Endothelial cell of umbilical vein (primary cell): Measurements from ENCODE around the gene DDX49. TPM values are rescaled to one million over a fixed set of nuclear protein-coding genes. Genes with fewer than 3 reads are reported as not detected.

Source experiments
- BruUV-seq: library from RNA; stranded (reverse); fragments of 400-500 nt; replicated peaks from 2 replicates; lab custom pipeline; 2021; lab: Mats Ljungman, UMichigan
- CTCF ChIA-PET: fragments of 300-600, 350-600 bp; sonication (Branson Sonifier 250); formaldehyde crosslinking; loops from one replicate; lab custom pipeline; 2021; ENCODE audit warnings: antibody characterized with exemption, inconsistent platforms; lab: Charles Lee
- POLR2A ChIA-PET: fragments of 300-600, 350-600 bp; sonication (Branson Sonifier 250); formaldehyde crosslinking; loops from one replicate; lab custom pipeline; 2021; ENCODE audit warnings: antibody characterized with exemption, inconsistent platforms; lab: Charles Lee
- DNase-seq: peaks from one replicate; pipeline ENCODE4 v3.0.0-alpha.2; 2011; ENCODE audit warnings: low read depth, low spot score
- FAIRE-seq: peaks from 2 replicates; lab custom pipeline; 2011; peaks lifted over from hg19 to GRCh38; lab: Jason Lieb, UNC
- H2AFZ ChIP-seq: 2 replicates; pipeline ENCODE4 v1.6.0; 2012; ENCODE audit warnings: low read depth, low read length, control low read depth, inconsistent platforms
- H3K27ac ChIP-seq: 2 replicates; pipeline ENCODE4 v1.5.1; 2011; ENCODE audit warnings: low read depth, mild to moderate bottlenecking, control low read depth, low read length, moderate library complexity; ENCODE audit not compliant: insufficient read depth
- H3K27me3 ChIP-seq, 2 experiments: 2 replicates each; pipeline versions ENCODE4 v1.6.0 to v1.6.1; 2011; ENCODE audit warnings: low read length in 2 of 2, mixed read lengths in 1 of 2; ENCODE audit not compliant: control insufficient read depth in 2 of 2, insufficient read depth in 2 of 2
- H3K36me3 ChIP-seq, 2 experiments: 2 replicates in 1 of 2; 3 replicates in 1 of 2; pipeline ENCODE4 v1.5.1; 2011; ENCODE audit warnings: low read length in 2 of 2, mild to moderate bottlenecking in 1 of 2, moderate library complexity in 1 of 2; ENCODE audit not compliant: control insufficient read depth in 2 of 2, insufficient read depth in 2 of 2; ENCODE audit errors: extremely low read depth in 1 of 2
- H3K4me1 ChIP-seq: 3 replicates; pipeline ENCODE4 v1.5.1; 2011; ENCODE audit warnings: mild to moderate bottlenecking, low read length; ENCODE audit not compliant: control insufficient read depth, insufficient read depth; ENCODE audit errors: extremely low read depth
- H3K4me2 ChIP-seq: 2 replicates; pipeline ENCODE4 v1.6.1; 2011; ENCODE audit warnings: low read length, control low read depth, mixed read lengths; ENCODE audit not compliant: insufficient read depth
- H3K4me3 ChIP-seq, 3 experiments: fragments of 200-600 bp in 1 of 3; sonication (generic), shearing (Covaris generic) in 1 of 3; replicated peaks in 1 of 3; 2 replicates each; pipeline ENCODE4 v1.5.1; 2011 to 2016; ENCODE audit warnings: control low read depth in 3 of 3, low read length in 3 of 3, mild to moderate bottlenecking in 2 of 3, inconsistent platforms in 1 of 3, low read depth in 1 of 3, moderate library complexity in 1 of 3; ENCODE audit not compliant: insufficient read depth in 1 of 3
- H3K79me2 ChIP-seq: 2 replicates; pipeline ENCODE4 v1.6.0; 2012; ENCODE audit warnings: low read length, inconsistent platforms; ENCODE audit not compliant: control insufficient read depth, insufficient read depth
- H3K9ac ChIP-seq: replicated peaks from 2 replicates; pipeline ENCODE3; 2011; ENCODE audit warnings: low read length, control low read depth; ENCODE audit not compliant: insufficient read depth; ENCODE audit errors: extremely low read depth
- H3K9me1 ChIP-seq: replicated peaks from 3 replicates; pipeline ENCODE4 v1.6.0; 2011; ENCODE audit warnings: mild to moderate bottlenecking, low read length; ENCODE audit not compliant: control insufficient read depth, insufficient read depth; ENCODE audit errors: extremely low read depth
- H3K9me3 ChIP-seq: replicated peaks from 2 replicates; pipeline ENCODE4 v1.5.1; 2012; ENCODE audit warnings: low read length, inconsistent platforms; ENCODE audit not compliant: control insufficient read depth, insufficient read depth
- H4K20me1 ChIP-seq: replicated peaks from 2 replicates; pipeline ENCODE3; 2011; ENCODE audit warnings: mild to moderate bottlenecking, low read length; ENCODE audit not compliant: control insufficient read depth, insufficient read depth; ENCODE audit errors: extremely low read depth
- EZH2 ChIP-seq: IDR thresholded peaks from 2 replicates; pipeline ENCODE4 v1.6.1; 2012; ENCODE audit warnings: borderline replicate concordance, low read depth, mild to moderate bottlenecking, moderate library complexity, low read length, inconsistent platforms; ENCODE audit not compliant: severe bottlenecking
- FOS ChIP-seq: IDR thresholded peaks from 2 replicates; pipeline ENCODE4 v1.6.1; 2011; ENCODE audit warnings: mild to moderate bottlenecking, low read length, moderate library complexity, borderline replicate concordance; ENCODE audit not compliant: insufficient read depth
- GATA2 ChIP-seq: IDR thresholded peaks from 2 replicates; pipeline ENCODE4 v1.7.0; 2011; ENCODE audit warnings: low read depth, mild to moderate bottlenecking, moderate library complexity, mixed read lengths, low read length; ENCODE audit not compliant: insufficient read length, insufficient read depth
- JUN ChIP-seq: IDR thresholded peaks from 2 replicates; pipeline ENCODE4 v1.6.1; 2011; ENCODE audit warnings: borderline replicate concordance, low read depth; ENCODE audit not compliant: insufficient read length, insufficient read depth
- MAX ChIP-seq: IDR thresholded peaks from 2 replicates; pipeline ENCODE4 v1.6.1; 2011; ENCODE audit not compliant: insufficient read depth, insufficient read length
- MYC ChIP-seq: IDR thresholded peaks from one replicate; pipeline ENCODE4 v1.6.1; 2011; ENCODE audit warnings: mild to moderate bottlenecking, low read depth, low read length
- POLR2A ChIP-seq: IDR thresholded peaks from 2 replicates; pipeline ENCODE4 v1.6.1; 2012; ENCODE audit warnings: low read depth, mild to moderate bottlenecking, control low read depth, low read length
- POLR2AphosphoS5 ChIP-seq: IDR thresholded peaks from 2 replicates; pipeline ENCODE4 v1.6.1; 2012; ENCODE audit warnings: low read depth, mild to moderate bottlenecking, control low read depth, low read length, moderate library complexity; ENCODE audit not compliant: insufficient read depth
- dilution Hi-C: fragments of 300-500 bp; cut with MboI; formaldehyde crosslinking; loops from one replicate; pipeline ENCODE4 v1.15.0; 2019; ENCODE audit warnings: low sequenced_read_pairs; ENCODE audit not compliant: extremely low pct_ligation_motif_present
- intact Hi-C: fragments of 100-400 bp; cut with micrococcal nuclease; formaldehyde crosslinking; loops from one replicate; pipeline ENCODE4 v1.10.0; 2022
- polyA plus RNA-seq, 4 experiments: library from polyadenylated mRNA; depleted of rRNA in 3 of 4; stranded (reverse) in 3 of 4; unstranded in 1 of 4; fragments of >200 nt; gene quantifications; 2 replicates each; pipeline versions ENCODE4 v1.2.1 to v1.2.3, GENCODE V29; 2011 to 2012; ENCODE audit warnings: missing spikeins in 1 of 4
- total RNA-seq: library from RNA; stranded (reverse); gene quantifications from 2 replicates; pipeline ENCODE4 v1.2.3, GENCODE V29; 2021
- TF ChIP-seq, protein P1 (sequence below), 2 donors: IDR thresholded peaks; 1 replicate in 1 of 2; 2 replicates in 1 of 2; pipeline ENCODE4 v1.5.1; 2011; ENCODE audit warnings: low read length in 2 of 2, mild to moderate bottlenecking in 2 of 2, moderate library complexity in 2 of 2, control low read depth in 1 of 2, inconsistent platforms in 1 of 2, low read depth in 1 of 2; ENCODE audit not compliant: insufficient read depth in 1 of 2; ENCODE audit errors: extremely low read depth in 1 of 2

Gene DDX49
- total and polyA plus RNA-seq, 2 donors (not counting 3 experiments of a cell fraction or from before 2014, with no cell fraction given): 51.9 to 60.1 TPM

DNA sequence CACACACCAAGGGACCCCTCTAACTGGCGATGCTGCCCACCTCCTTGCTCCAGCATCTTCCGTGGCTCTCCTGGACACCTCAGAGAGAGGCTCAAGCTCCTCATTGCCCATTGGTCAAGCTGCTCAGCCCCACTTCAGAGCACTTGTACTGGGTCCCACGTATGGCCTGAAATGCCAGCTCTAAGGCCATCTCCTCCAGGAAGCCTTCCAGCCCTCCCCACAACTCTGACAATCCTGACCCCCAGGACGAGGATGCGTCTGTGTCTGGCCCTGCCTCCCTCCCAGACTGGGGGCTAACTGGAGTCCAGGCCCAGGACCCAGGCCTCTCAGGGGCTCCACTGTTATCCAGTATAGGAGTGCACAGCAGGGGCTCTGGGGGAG, 29.5 kb downstream of the DDX49 start:
- no peak overlapping the region for H2AFZ ChIP-seq
- H3K9me3 ChIP-seq: no peaks in the 10 kb centered on the region
- H3K36me3 ChIP-seq: peaks cover 0 to 1% of the 10 kb centered on the region in 2 experiments
- TF ChIP-seq EZH2 (no peak), MAX (no peak), MYC (no peak), POLR2AphosphoS5 (no peak), FOS (no peak), JUN (no peak), GATA2 (no peak), POLR2A (no peak)
- no peak overlapping the region for H3K9ac ChIP-seq
- DNase-seq (no peak), FAIRE-seq (no peak)
- POLR2A ChIA-PET: no interaction called here
- H3K27me3 ChIP-seq: no peaks in the 10 kb centered on the region
- no peaks in the 10 kb centered on the region for H4K20me1 ChIP-seq
- H3K79me2 ChIP-seq: no peaks in the 10 kb centered on the region
- dilution Hi-C loops (no loop called here), intact Hi-C loops (no loop called here)
- H3K4me2 ChIP-seq: no peak overlapping the region
- BruUV-seq: no TSS peak
- no peaks in the 10 kb centered on the region for H3K4me1 ChIP-seq
- no peak overlapping the region for H3K4me3 ChIP-seq
- no peaks in the 10 kb centered on the region for H3K9me1 ChIP-seq
- CTCF ChIA-PET: interaction anchor here (1.4 to 1.5 kb wide), 3 partner anchors 9 to 46 kb away, joined by 3 to 6 read pairs (median 3); no protein-coding TSS in a partner anchor
- H3K27ac ChIP-seq: no peak overlapping the region

- FAIRE-seq: no peak
- no TSS peak for BruUV-seq
Observed at GRCh38 chr19:18949858-18950257, 30.3 kb downstream of the DDX49 start.

More at GRCh38 chr19:18949858-18950257, 30.3 kb downstream of the DDX49 start:
- no peak for DNase-seq
- Histone ChIP-seq H3K27ac (no peak overlapping the region), H3K4me2 (no peak overlapping the region), H3K9me3 (no peaks in the 10 kb centered on the region), H3K4me1 (no peaks in the 10 kb centered on the region), H3K9ac (no peak overlapping the region), H2AFZ (no peak overlapping the region), H3K4me3 (no peak overlapping the region), H3K79me2 (no peaks in the 10 kb centered on the region), H3K36me3 (peaks cover 0 to 1% of the 10 kb centered on the region in 2 experiments), H3K27me3 (no peaks in the 10 kb centered on the region), H4K20me1 (no peaks in the 10 kb centered on the region), H3K9me1 (no peaks in the 10 kb centered on the region)
- intact Hi-C loops (no loop called here), dilution Hi-C loops (no loop called here)
- ChIA-PET CTCF (interaction anchor here (1.4 to 2.6 kb wide), 4 partner anchors 37 to 46 kb away, joined by 3 to 10 read pairs (median 5); no protein-coding TSS in a partner anchor), POLR2A (no interaction called here)
- TF ChIP-seq FOS: no peak
- TF ChIP-seq POLR2AphosphoS5: no peak
- TF ChIP-seq, protein P1, sequence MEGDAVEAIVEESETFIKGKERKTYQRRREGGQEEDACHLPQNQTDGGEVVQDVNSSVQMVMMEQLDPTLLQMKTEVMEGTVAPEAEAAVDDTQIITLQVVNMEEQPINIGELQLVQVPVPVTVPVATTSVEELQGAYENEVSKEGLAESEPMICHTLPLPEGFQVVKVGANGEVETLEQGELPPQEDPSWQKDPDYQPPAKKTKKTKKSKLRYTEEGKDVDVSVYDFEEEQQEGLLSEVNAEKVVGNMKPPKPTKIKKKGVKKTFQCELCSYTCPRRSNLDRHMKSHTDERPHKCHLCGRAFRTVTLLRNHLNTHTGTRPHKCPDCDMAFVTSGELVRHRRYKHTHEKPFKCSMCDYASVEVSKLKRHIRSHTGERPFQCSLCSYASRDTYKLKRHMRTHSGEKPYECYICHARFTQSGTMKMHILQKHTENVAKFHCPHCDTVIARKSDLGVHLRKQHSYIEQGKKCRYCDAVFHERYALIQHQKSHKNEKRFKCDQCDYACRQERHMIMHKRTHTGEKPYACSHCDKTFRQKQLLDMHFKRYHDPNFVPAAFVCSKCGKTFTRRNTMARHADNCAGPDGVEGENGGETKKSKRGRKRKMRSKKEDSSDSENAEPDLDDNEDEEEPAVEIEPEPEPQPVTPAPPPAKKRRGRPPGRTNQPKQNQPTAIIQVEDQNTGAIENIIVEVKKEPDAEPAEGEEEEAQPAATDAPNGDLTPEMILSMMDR (IDR thresholded peaks at IDR 0.05; ENCODE audit: extremely low read depth in 1 of 2, insufficient read depth in 1 of 2, low read depth in 1 of 2, low read length in 2 of 2): no peak
- no peak for TF ChIP-seq MYC
- TF ChIP-seq EZH2: no peak
- no peak for TF ChIP-seq GATA2
- TF ChIP-seq JUN: no peak
- TF ChIP-seq MAX: no peak
- TF ChIP-seq POLR2A: no peak
